SU-DHL-6 (cell line): ENCODE results near the gene SCIN.

Source experiments
- CTCF ChIP-seq: fragments of 200-600 bp; sonication (generic); IDR thresholded peaks from one replicate; pipeline ENCODE4 v1.5.1; 2017; ENCODE audit warnings: antibody characterized with exemption, mild to moderate bottlenecking, low read length, moderate library complexity; ENCODE audit not compliant: insufficient read depth, poor library complexity, severe bottlenecking
- EZH2phosphoT487 ChIP-seq: fragments of 200-600 bp; sonication (generic), shearing (Covaris generic); conservative IDR thresholded peaks from 2 replicates; pipeline ENCODE4 v1.6.1; 2018; ENCODE audit warnings: mild to moderate bottlenecking, antibody characterized with exemption, low read length, moderate library complexity, mixed read lengths

GRCh38 chr7:12648704-12649261, 78.3 kb downstream of the SCIN start:
- TF ChIP-seq CTCF: no peak
- no peak for TF ChIP-seq EZH2phosphoT487
